ENCODE results near the gene OTOGL. TPM values are rescaled to one million over a fixed set of nuclear protein-coding genes. Genes with fewer than 3 reads are reported as not detected.
"Not testable (repeated sequence)": the region's sequence is repeated elsewhere in the genome, so short reads cannot be mapped to it uniquely, and the experiment has no call there.

Gene OTOGL
- total and polyA plus RNA-seq, 9 donors, result 0.05 to 0.26 (median 0.12) TPM; not detected in 2

DNA sequence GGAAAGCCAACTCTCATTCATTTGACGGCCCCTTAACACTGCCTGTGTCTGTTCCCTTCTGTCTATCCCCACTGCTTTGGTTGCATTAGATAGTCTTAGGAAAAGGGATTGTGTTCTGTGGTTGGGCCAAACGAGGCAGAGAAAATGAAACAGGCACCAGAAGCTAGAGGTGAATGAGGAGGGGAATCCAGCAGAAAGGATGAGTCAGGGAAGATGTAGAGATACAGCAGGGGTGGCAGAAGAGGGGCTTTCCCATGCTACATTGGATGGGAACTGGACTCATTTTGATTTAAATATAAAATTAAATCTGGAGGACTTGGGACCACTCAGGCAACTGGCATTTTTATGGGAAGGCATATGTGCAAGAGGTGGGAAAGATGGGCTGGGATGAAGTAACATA lies 43.3 kb downstream of the OTOGL start:
- H3K27me3 ChIP-seq, result no peaks in the 10 kb centered on the region
- DNase-seq, result no peak
- H3K27ac ChIP-seq, result no peak overlapping the region
- no peaks in the 10 kb centered on the region for H3K9me3 ChIP-seq
- H3K36me3 ChIP-seq, result no peaks in the 10 kb centered on the region
- intact Hi-C loops (cut with DNase I), result no loop called here
- H3K4me3 ChIP-seq, result no peak overlapping the region
- no peak for TF ChIP-seq POLR2A (IDR thresholded peaks at IDR 0.05)
- TF ChIP-seq EP300 (IDR thresholded peaks at IDR 0.05), result no peak
- TF ChIP-seq, protein P1, sequence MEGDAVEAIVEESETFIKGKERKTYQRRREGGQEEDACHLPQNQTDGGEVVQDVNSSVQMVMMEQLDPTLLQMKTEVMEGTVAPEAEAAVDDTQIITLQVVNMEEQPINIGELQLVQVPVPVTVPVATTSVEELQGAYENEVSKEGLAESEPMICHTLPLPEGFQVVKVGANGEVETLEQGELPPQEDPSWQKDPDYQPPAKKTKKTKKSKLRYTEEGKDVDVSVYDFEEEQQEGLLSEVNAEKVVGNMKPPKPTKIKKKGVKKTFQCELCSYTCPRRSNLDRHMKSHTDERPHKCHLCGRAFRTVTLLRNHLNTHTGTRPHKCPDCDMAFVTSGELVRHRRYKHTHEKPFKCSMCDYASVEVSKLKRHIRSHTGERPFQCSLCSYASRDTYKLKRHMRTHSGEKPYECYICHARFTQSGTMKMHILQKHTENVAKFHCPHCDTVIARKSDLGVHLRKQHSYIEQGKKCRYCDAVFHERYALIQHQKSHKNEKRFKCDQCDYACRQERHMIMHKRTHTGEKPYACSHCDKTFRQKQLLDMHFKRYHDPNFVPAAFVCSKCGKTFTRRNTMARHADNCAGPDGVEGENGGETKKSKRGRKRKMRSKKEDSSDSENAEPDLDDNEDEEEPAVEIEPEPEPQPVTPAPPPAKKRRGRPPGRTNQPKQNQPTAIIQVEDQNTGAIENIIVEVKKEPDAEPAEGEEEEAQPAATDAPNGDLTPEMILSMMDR (IDR thresholded peaks at IDR 0.05), result no peak
- H3K4me1 ChIP-seq (ENCODE audit: insufficient read depth), result no peaks in the 10 kb centered on the region
- 19 to 43% (median 22%) methylated on average over 2 of the region's 2 CpGs for WGBS, 3 donors

DNA sequence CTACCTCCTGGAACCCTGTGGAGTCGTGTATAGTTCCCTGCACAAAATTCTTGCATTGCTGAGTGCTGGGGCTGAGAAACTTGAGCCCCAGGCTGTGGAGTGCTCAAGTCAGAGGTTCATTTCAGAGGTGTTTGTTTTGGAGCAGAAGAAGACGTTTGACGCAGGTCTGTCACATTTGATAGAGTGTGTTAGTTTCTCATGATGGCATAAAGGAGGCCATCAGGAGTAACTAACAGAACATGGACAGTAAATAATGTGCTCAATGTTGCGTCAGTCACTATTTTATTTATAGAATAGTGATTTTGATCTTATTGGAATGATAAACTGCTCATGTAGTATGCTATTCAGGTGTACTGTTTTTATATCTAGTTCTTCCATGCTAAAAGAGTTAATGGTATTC lies 44.2 kb downstream of the OTOGL start:
- Histone ChIP-seq H3K4me1 (ENCODE audit: insufficient read depth) (no peaks in the 10 kb centered on the region), H3K27ac (no peak overlapping the region), H3K27me3 (no peaks in the 10 kb centered on the region), H3K4me3 (no peak overlapping the region), H3K36me3 (no peaks in the 10 kb centered on the region), H3K9me3 (no peaks in the 10 kb centered on the region)
- no peak for DNase-seq
- 85 to 92% (median 88%) methylated on average over 4 of the region's 4 CpGs for WGBS, 3 donors
- intact Hi-C loops (cut with DNase I), result no loop called here
- TF ChIP-seq, protein P1 (IDR thresholded peaks at IDR 0.05), result no peak
- TF ChIP-seq POLR2A (IDR thresholded peaks at IDR 0.05), result no peak
- TF ChIP-seq EP300 (IDR thresholded peaks at IDR 0.05), result no peak

DNA sequence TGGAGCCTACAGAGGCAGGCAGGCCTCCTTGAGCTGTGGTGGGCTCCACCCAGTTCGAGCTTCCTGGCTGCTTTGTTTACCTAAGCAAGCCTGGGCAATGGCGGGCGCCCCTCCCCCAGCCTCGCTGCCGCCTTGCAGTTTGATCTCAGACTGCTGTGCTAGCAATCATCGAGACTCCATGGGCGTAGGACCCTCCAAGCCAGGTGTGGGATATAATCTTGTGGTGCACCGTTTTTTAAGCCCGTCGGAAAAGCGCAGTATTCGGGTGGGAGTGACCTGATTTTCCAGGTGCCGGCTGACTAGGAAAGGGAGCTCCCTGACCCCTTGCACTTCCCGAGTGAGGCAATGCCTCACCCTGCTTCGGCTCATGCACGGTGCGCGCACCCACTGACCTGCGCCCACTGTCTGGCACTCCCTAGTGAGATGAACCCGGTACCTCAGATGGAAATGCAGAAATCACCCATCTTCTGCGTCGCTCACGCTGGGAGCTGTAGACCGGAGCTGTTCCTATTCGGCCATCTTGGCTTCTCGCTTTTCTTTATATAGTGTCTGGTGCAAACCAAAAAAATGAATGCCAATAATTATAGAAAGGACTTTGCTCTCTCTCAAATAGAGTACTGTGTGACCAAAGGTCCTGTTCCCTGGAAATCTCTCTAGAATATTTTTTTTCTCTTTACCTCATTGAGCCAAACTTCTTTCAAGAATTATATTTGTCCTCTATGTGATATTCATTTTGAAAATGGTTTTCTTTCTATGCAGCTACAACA lies 50.4 kb downstream of the OTOGL start:
- H3K4me1 ChIP-seq (ENCODE audit: insufficient read depth); intact Hi-C loops (cut with DNase I); H3K27me3 ChIP-seq; H3K9me3 ChIP-seq; H3K27ac ChIP-seq; DNase-seq; H3K4me3 ChIP-seq; H3K36me3 ChIP-seq: not testable (repeated sequence)
- WGBS, 3 donors, result 92 to 96% (median 94%) methylated on average over 22 to 23 of the region's 26 CpGs

DNA sequence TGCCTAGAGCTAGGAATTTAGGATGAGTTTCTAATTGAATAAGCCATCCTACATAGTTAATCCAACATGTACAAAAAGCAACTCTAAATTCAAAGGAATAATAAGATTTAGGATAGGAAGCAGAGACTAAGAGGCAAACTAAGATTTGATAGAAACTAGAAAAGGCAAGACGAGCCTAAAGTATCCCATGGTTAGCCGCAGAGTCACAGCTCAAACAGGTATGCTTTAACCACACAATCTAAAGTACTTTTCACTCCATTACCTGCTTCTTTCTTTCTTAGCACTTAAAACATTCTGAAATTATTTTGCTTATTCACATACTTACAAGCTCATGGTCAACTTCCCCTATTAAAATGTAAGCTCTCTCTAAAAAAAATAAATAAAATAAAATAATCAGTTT lies 51.8 kb downstream of the OTOGL start:
- no peaks in the 10 kb centered on the region for H3K4me1 ChIP-seq (ENCODE audit: insufficient read depth)
- H3K27ac ChIP-seq, result no peak overlapping the region
- no peaks in the 10 kb centered on the region for H3K27me3 ChIP-seq
- DNase-seq, result no peak
- H3K36me3 ChIP-seq, result no peaks in the 10 kb centered on the region
- H3K4me3 ChIP-seq, result no peak overlapping the region
- 87 to 95% (median 89%) methylated on average over 2 of the region's 2 CpGs for WGBS, 3 donors
- H3K9me3 ChIP-seq, result no peaks in the 10 kb centered on the region
- intact Hi-C loops (cut with DNase I), result no loop called here
- TF ChIP-seq POLR2A (IDR thresholded peaks at IDR 0.05) (no peak), EP300 (IDR thresholded peaks at IDR 0.05) (no peak)
- TF ChIP-seq, protein P1 (IDR thresholded peaks at IDR 0.05), result no peak

DNA sequence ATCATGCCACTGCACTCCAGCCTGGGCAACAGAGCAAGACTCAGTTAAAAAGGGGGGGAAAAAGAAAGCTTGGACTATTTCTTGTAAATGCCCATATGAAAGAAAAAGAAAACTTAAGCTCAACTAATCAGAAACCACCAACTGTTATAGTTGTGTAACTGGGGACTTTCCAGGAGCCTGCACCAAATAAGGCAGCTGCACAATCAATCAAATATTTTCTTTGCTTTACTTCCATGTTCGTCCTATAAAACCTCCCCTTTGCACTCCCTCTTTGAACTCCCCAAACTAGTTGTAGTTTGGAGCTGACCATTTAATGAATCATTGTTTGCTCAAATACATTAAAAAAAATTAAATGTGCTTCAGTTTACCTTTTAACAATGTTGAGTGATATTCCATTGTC lies 54.9 kb downstream of the OTOGL start:
- no peaks in the 10 kb centered on the region for H3K4me1 ChIP-seq (ENCODE audit: insufficient read depth)
- DNase-seq, result no peak
- 7 to 18% (median 12%) methylated on average over 1 of the region's 1 CpG for WGBS, 3 donors
- TF ChIP-seq, protein P1 (IDR thresholded peaks at IDR 0.05), result no peak
- TF ChIP-seq POLR2A (IDR thresholded peaks at IDR 0.05) (no peak), EP300 (IDR thresholded peaks at IDR 0.05) (no peak)
- intact Hi-C loops (cut with DNase I), result no loop called here
- no peak overlapping the region for H3K27ac ChIP-seq
- H3K27me3 ChIP-seq, result no peaks in the 10 kb centered on the region
- no peaks in the 10 kb centered on the region for H3K36me3 ChIP-seq
- H3K9me3 ChIP-seq, result no peaks in the 10 kb centered on the region
- no peak overlapping the region for H3K4me3 ChIP-seq

Data from ovary (tissue), 9 donors.